ENCODE data around the gene SH2D3A. TPM values are rescaled to one million over a fixed set of nuclear protein-coding genes. Genes with fewer than 3 reads are reported as not detected.

Gene SH2D3A
- total RNA-seq, 1 experiment from 2014 or later, result 17.9 TPM

DNA sequence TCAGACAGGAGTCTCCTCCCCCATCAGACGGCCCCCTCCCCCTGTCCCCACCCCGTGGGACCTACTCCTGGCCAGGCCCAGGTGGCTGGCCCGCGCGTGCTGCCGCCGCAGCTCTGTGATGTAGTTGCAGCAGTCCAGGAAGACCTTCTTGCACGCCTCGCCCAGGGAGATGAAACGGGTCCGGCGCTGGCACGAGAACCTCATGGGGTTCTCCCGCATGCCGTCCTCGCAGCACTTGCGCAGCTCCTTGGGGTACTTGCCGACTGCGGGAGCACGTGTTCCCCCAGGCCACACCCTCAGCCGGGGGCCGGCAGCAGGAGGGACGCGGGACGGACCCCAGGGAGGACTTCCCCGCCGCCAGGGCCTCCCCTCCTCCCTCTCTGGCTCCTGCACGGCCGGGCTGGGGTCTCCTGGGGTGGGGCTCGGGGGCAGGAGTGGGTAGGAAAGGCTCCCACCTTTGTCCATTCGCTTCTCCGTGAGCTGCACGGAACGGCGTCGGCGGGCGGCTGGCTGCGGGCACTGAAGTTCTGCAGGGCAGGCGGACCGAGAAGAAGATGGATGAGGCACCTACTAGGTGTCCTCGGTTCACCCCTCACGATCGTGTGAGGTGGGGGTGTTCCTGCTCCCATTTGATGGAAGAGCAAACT is 60.1 kb downstream of the SH2D3A start:
- no peak overlapping the region for H3K14ac ChIP-seq (ENCODE audit: insufficient read depth, low read length)
- H2BK15ac ChIP-seq (ENCODE audit: low read depth, low read length), result no peak overlapping the region
- WGBS (ENCODE audit: extremely low coverage, insufficient read length, low lambda C conversion rate), result no CpG with 5 or more reads among the region's 44 CpGs
- H3K9me3 ChIP-seq (ENCODE audit: control insufficient read depth, low read depth, low read length), result no peaks in the 10 kb centered on the region
- no peak overlapping the region for H2BK12ac ChIP-seq (ENCODE audit: insufficient read length, low read depth, low read length)
- Mint-ChIP-seq H3K27ac (no peak overlapping the region), H3K9me3 (peaks cover 0 to 8% of the 10 kb centered on the region in 2 experiments; a peak in 4 of 5 replicates), H3K27me3 (ENCODE audit: low read depth) (peaks cover 39% of the 10 kb centered on the region), H3K36me3 (ENCODE audit: insufficient read depth in 1 of 3, low read depth in 3 of 3) (no peaks in the 10 kb centered on the region), H3K4me3 (no peak overlapping the region), H3K4me1 (peaks cover 14 to 26% of the 10 kb centered on the region in 2 experiments)
- no peaks in the 10 kb centered on the region for H4K20me1 ChIP-seq (ENCODE audit: control insufficient read depth, insufficient read depth, insufficient read length)
- DNase-seq, result no peak
- no peaks in the 10 kb centered on the region for H3K23me2 ChIP-seq (ENCODE audit: insufficient read length, low read depth, low read length, poor library complexity, severe bottlenecking)
- H3K4me2 ChIP-seq (ENCODE audit: insufficient read depth, insufficient read length, low read length), result no peak overlapping the region
- no peak overlapping the region for H2AFZ ChIP-seq (ENCODE audit: low read length)
- H2BK5ac ChIP-seq (ENCODE audit: insufficient read length, low read length), result no peak overlapping the region
- H2AK5ac ChIP-seq (ENCODE audit: insufficient read length, low read length), result no peak overlapping the region
- H3K23ac ChIP-seq (ENCODE audit: insufficient read length, low read depth, low read length), result no peak overlapping the region
- no peak overlapping the region for H4K91ac ChIP-seq (ENCODE audit: insufficient read length, low read depth, low read length)
- no peak overlapping the region for H4K5ac ChIP-seq (ENCODE audit: insufficient read length, low read depth, low read length)
- no peak overlapping the region for H3T11ph ChIP-seq (ENCODE audit: low read length)
- no peak overlapping the region for H3K4ac ChIP-seq (ENCODE audit: low read depth, low read length)
- no peaks in the 10 kb centered on the region for H3K79me1 ChIP-seq (ENCODE audit: insufficient read depth, low read depth, low read length, poor library complexity, severe bottlenecking)
- TF ChIP-seq, protein P1, sequence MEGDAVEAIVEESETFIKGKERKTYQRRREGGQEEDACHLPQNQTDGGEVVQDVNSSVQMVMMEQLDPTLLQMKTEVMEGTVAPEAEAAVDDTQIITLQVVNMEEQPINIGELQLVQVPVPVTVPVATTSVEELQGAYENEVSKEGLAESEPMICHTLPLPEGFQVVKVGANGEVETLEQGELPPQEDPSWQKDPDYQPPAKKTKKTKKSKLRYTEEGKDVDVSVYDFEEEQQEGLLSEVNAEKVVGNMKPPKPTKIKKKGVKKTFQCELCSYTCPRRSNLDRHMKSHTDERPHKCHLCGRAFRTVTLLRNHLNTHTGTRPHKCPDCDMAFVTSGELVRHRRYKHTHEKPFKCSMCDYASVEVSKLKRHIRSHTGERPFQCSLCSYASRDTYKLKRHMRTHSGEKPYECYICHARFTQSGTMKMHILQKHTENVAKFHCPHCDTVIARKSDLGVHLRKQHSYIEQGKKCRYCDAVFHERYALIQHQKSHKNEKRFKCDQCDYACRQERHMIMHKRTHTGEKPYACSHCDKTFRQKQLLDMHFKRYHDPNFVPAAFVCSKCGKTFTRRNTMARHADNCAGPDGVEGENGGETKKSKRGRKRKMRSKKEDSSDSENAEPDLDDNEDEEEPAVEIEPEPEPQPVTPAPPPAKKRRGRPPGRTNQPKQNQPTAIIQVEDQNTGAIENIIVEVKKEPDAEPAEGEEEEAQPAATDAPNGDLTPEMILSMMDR (conservative IDR thresholded peaks at IDR 0.05), result no peak
- no peaks in the 10 kb centered on the region for H3K79me2 ChIP-seq (ENCODE audit: insufficient read depth, low read length)
- H3K56ac ChIP-seq (ENCODE audit: insufficient read length, low read depth, low read length), result no peak overlapping the region
- H3K4me1 ChIP-seq (ENCODE audit: insufficient read depth, low read length), result no peaks in the 10 kb centered on the region
- no peak overlapping the region for H2BK120ac ChIP-seq (ENCODE audit: low read depth, low read length, poor library complexity, severe bottlenecking)
- H3K27ac ChIP-seq (ENCODE audit: insufficient read length, low read depth, low read length), result no peak overlapping the region
- no peak overlapping the region for H2BK20ac ChIP-seq (ENCODE audit: low read depth, low read length, poor library complexity, severe bottlenecking)
- H3K27me3 ChIP-seq (ENCODE audit: insufficient read depth, low read length), result no peaks in the 10 kb centered on the region; the same call in 1 of the 2 replicates
- H3K18ac ChIP-seq (ENCODE audit: insufficient read length, low read depth, low read length), result no peak overlapping the region
- H4K8ac ChIP-seq (replicated peaks; ENCODE audit: insufficient read length, low read depth, low read length), result no peak overlapping the region
- H3K9ac ChIP-seq (ENCODE audit: extremely low read depth, insufficient read length, low read length), result no peak overlapping the region
